Kidney capillary endothelial cell (primary cell): ENCODE measurements around the gene DOCK8.

Source experiments
- DNase-seq: peaks from one replicate; pipeline ENCODE4 v3.0.0-alpha.2; 2018; ENCODE audit warnings: low spot score

The DOCK8 gene

DNA sequence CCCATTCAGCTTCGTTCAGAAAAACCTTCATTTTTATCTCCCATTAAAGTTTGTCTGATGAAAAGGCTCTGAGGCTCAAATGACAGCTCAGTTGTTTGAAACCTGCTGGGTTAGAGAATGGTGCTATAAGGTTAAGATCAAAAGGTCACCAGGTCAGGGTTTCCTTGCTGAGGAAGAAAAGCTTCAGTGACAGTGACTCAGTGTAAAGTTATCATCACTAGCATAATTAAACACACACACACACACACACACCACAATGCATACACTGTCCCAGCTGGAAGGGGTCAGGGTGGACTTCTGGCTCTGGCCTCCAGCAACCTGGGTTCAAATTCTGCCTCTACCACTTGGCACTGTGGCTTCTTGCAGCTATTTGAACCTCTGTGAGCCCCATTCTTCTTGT is 281.1 kb downstream of the DOCK8 start:
- DNase-seq, result no peak

DNA sequence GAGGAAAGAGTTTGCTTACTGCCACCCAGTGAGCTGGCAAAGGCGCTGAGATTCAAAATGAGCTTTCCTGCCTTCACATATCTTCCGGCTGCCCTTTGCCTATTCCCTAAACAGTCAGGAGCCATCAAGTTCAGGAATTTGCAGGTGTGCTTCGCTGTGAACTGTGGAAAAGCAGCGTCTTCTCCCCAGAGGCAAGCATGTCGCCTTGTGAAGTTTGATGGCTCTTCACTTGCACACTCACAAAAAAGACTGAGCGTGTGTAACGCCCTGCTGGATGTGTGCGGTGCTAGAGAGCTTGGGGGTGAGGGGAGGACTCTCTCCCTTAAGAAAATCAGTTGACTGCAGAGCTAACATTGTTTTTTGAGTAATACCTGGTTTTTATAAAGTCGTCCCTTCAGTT is 288.7 kb downstream of the DOCK8 start:
- no peak for DNase-seq

DNA sequence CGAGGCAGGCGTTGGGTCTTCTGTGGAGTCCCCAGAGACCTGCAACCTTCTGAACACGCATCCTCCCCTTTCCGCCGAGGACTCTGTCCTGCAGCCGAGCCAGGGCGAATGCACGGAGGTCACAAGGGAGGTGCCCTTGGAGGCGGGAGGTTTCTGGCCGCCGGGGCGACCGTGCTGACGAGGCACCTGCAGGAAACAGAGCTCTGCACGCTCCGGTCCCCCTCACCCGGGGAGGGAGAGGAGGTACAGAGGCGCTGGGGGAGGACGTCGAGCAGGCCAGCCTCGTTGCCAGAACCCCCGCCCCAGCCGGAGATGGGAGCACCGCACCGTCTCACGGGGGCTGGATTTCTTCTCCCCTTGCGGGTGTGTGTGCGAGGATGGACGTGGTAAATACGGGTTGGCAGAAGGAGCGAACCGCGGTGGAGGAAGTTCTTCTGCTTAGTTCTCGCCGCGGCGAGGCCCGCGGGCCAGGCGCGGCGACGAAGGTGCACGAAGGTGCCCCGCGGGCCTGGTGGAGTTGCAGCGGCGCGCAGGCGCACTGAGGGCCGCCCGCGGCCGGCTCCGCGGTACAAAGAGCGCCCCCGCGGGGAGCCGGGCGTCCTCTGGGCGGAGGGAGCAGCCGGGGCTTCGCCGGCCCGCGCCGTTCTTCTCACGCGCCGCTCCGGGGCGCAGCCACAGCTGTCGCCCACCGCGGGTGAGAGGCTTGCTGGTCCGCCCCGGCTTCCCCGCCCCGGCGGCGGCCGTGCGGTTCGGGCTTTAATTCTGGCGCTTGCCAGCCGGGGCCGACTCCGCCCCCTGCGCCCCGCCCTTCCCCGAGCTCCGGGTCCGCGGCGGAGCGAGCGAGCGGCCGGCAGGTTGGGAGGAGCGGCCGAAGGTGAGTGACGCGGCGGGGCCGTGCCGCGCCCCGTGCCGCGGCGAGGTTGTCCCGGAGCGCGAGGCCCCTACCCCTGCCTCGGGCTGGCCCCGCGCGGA is 289.5 kb downstream of the DOCK8 start, which contains the start of gene KANK1:
KANK1 (plus strand) TSS at position 815 of the 972 bp plus-strand sequence.
- peak; percentile 46 for DNase-seq

DNA sequence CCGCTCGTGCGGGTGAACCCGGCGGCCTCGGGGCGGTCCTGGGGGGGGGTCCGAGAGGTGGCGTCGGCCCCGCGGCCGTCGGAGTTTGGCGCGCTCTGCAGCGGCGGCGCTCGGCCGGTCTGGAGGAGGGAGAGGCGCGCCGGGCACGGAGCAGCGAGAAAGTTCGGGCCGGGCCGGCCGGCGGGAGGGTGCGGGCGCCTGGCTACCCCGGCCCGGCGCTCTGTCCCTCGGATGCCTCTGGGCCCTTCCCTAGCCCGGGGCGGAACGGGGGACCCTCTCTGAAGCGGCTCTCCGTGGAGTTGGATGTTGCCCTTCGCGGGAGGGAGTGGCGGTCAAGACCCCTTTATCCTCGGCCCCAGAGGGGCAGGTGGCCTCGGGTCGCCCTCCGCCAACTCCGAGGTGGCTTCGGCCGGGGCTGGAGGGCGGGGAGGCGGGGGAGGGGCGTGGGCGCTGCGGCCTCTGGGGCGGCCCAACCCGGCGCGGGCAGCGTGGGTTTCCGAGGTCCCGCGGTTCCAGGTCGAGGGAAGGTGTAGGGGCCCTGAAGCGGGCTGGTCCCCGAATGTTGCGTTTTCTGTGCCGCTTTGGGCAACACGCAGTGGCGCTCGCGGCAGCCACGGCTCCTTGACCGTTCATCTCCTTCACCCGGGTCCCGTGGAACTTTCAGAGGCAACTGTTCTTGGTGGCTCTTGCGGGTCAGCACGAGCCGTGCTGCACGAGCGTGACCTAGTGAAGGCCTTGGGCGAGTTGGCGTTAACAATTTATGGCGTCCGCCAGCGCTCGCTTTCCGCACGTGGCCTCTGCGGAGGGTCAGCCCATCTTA is 290.5 kb downstream of the DOCK8 start:
- no peak for DNase-seq

DNA sequence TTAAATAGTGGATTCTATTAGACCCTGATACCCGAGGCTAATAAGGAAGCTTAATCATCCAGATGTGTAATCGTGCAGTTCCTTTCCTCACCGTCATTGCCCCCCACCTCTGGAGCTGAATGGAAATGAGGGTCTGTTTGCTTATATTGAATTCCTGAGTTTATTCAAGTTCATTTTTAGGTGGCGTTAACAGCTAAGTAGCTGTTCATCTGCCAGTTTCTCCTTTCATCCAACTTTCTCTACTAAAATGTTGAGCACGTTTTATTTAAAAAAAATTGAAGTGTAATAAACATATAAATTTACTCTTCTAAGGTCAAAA is 291.0 kb downstream of the DOCK8 start:
- no peak for DNase-seq

DNA sequence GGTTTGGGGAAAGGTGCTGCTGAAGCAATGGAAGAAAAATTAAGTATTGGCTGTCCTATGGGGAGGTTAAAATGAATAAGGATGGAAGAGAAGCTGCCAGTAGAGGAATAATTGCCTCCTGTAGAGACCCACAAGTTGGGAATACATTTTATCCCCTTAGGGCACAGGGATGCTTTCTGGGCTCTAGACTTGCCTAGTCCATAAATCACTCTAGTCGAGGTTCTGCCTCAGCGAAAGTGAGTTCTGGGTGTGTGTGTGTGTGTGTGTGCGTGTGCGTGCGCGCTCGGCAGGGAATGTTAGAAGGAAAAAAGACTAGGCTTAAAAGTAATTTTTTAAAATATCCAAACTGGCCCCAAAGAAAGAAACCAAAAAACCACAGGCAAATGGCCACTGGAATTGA is 291.6 kb downstream of the DOCK8 start:
- DNase-seq, result no peak

DNA sequence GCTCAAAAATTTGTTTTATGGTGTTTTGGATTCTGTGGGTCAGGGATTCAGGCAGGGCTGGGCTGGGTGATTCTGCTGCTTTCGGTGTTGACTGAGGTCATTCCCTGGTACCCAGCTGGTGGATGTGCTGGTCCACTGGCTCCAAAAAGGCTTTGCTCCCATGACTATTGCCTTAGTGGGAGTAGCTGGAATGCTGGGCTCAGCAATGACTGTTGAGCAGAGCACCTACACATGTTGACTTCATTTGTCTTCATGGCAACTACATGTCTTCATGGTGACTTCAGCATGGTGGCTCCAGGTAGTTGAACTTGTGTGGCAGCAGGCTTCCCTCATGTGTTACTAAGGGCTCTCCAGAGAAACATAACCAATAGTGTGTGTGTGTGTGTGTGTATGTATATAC is 297.2 kb downstream of the DOCK8 start:
- no peak for DNase-seq

DNA sequence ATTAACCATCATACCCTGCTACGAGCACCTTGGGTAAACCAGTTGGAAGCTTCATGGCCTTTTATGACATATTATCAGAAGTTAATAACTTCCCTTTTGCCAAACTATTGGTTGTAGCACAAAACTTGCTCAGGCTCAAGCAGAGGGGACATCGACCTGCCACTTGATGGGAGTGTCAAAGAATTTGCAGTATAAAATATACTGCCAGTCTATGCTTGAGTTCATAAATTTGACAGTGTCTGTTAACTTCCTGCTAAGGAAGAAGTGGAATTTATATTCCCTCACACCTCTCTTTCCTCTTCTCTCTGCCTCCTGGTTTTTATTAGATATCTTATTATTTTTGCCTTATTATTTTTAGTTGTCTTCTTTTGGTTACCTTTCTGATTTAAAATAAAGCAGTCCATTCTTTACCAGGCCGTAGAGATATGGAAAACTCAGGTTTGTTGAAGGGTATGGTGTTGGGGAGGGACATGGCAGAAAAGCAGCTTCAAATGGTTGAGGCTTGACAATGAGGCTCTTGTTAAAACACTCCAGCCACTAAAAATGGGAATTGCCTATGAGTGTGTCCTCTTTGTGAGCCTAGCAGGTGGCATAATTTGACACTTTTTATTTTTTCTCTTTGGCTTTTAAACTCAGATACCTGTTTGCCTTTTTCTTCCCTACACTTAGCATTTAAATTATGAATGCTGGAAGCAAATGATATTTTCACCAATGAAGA is 298.0 kb downstream of the DOCK8 start:
- DNase-seq, result no peak
